GM21423 (cell line): ENCODE measurements around the gene LRRC4C.

ENCODE experiments used
- ATAC-seq: cut with Tn5 transposase; IDR thresholded peaks from one replicate; pipeline ENCODE4 v1.9.1; 2021; ENCODE audit warnings: mild to moderate bottlenecking, moderate library complexity; ENCODE audit not compliant: unreplicated experiment

The LRRC4C gene

DNA sequence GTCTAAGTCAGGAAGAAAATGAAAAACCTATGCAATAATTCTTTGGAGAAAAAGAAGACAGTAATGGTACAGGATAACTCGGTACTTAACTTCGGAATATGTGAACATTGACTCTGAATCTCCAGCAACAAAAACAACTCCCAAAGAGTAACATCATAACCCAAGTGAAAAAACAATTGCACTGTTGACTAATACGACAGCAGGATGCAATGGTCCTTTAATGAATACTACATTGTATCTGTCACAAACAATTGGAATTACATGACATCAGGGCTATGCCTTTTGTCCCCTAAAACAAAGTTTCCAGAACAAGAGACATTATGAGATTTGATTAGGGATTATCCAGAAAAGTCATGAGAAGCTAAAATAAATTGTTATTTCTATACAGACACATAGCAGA, 1065.9 kb downstream of the LRRC4C start:
- no peak for ATAC-seq

GRCh38 chr11:40391679-40392078, 1067.8 kb downstream of the LRRC4C start:
- no peak for ATAC-seq

DNA sequence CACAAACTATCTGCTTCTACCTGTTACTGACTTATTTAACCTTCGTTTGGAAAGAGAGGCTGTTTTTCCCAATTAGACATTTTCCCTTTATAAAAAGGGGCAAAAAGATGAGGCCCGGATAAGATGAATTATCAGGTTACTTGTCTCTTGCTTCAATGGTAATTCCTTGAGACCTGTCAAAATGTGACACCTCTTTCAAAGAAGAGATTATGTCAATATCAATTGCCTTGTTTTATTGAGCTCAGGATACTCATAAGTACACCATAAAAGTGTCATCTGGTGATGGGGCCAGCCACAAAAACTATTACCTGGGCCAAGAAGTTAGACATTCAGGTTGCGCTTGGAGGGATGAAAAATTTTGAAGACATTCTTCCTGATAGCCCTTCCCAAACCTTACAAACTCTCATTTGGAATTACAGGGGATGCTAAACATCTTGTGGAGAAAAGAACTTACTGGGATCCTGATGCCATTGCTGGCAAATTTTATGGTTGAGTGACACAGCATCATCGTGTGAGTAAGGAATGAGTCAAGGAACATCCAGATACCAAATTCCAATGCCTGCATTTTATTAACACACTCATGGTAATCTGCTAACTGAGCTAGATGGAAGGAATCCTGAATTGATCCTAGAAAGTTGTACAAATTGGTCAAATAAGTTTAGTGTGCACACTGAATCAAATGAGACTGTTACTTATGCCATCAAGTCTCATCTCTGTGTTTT, 1071.2 kb downstream of the LRRC4C start:
- no peak for ATAC-seq

DNA sequence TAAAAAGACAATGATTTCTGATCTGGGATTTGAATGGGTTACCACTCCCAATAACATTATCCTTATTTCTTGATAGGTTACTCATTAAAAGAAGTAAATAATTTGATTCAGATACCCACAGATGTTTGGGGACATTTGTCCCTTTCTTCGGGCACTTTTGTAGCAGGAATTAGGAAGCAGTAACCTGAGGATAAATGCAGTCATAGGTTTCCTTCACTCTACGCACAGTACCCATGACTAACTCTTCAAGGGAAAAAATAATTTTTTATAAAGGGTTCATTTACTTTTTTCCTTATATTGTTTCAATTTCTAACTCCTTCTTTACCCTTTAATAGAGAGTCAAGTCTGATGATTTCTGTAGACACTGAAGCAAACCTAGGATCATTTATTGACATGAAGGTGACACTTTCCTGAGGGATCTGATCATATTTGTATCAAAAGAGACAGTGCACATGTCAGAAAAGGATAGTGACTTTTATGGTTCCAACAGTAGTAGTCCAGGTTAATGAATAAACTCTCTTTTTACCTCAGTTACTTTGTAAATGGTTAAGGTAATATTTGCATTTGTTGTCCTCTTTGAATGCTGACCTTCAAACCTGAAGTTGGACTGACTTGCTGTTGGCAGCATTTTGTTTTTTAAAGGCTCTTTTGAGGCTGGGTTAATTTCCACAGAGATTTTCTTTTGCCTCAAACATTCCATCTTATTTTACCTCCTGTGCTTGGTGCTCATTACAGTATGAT, 1072.0 kb downstream of the LRRC4C start:
- ATAC-seq: no peak

- no peak for ATAC-seq
Observed at GRCh38 chr11:40384991-40385390, 1074.5 kb downstream of the LRRC4C start.

DNA sequence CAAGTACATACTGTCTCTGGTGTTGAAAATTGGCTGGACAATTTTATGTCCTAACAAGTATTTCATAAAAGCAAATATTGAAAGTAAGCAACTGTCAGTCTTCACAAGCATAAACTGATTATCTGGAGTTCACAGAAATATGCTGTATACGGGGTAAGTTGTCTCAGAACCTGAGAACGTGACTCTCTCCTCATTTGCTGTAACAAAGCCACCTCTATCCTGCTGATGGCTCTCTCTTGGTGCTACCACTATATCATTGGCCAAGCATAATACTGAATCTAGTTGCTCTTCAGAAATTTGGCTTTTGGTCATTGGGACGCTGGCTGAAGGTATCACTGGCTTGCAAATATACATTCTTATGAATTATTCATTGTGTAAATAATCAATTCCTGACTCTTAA, 1078.0 kb downstream of the LRRC4C start:
- no peak for ATAC-seq

GRCh38 chr11:40380835-40381234, 1078.6 kb downstream of the LRRC4C start:
- ATAC-seq: no peak

DNA sequence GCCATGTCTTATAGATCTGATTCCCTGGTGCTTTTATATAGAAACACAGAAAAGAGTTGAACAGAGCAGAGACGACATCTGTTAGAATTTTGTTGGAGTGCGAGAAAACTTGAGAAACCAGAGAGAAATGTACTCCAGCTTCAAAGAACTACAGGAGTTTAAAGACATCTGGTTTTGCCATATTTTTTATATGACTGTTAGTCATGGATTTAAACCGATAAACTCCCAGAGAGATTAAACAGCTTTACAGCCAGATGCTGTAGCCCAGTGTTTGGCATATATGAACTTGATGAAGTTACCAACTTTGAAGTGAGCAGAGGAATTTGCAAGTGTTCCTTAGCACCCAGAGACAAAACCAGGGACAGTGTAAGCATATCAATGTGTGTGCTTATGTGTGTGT, 1083.1 kb downstream of the LRRC4C start:
- ATAC-seq: no peak

GRCh38 chr11:40370821-40371616, 1088.4 kb downstream of the LRRC4C start:
- ATAC-seq: no peak

GRCh38 chr11:40360206-40360798, 1099.2 kb downstream of the LRRC4C start:
- ATAC-seq: no peak

DNA sequence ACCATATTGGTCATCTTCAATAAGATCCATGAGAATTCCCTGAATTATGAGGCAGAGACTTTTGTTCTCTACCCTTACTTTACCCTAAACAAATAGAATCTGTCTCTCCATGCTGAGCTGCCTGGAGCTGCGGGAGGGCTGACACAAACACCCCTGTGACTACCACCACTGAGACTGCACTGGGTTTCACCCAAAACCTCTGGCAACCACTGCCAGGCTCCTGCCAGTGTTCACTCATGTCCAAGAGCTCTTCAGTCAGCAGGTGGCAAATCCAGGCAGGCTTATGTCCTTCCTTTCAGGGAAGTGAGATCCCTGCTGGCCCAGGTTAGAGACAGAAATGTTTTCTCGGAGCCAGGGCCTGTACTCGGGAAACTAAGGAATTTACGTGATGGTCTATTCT, 1105.3 kb downstream of the LRRC4C start:
- ATAC-seq: no peak

DNA sequence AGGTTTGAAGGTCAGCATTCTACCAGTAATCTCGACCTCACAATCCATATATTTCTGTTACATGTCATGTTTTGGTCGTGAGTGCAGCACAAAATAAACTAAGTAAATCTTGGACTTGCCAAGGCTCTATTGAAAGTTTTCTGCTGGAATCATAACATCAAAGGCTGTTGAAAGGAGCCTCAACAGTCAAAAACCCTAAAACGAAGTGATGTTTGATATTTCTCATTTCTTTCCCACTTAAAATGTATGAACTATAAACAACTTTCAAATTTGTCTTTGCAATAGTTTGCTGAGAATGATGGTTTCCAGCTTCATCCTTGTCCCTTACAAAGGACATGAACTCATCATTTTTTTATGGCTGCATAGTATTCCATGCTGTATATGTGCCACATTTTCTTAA, 1118.5 kb downstream of the LRRC4C start:
- ATAC-seq: no peak

DNA sequence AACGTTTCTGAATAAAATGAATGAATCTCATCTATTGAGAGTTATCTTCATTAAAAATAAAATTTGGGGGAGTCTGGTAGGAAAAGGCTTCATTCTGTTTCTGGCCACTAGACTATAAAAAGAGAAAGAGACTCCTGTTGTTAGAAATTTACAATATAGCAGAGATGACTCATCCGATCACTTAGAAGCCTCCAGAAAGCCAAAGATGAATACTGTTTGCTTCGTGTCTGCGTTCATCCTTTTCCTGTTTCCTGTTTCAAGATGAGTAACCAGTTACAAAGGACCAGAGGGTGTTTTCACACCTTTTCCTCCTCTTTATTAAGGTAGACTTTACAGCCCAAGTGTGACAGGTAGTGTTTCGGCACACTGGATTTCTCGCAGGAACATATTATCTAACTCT, 1120.7 kb downstream of the LRRC4C start:
- no peak for ATAC-seq

GRCh38 chr11:40338062-40338461, 1121.4 kb downstream of the LRRC4C start:
- ATAC-seq: no peak

GRCh38 chr11:40337118-40337517, 1122.3 kb downstream of the LRRC4C start:
- no peak for ATAC-seq

GRCh38 chr11:40328890-40329614, 1130.4 kb downstream of the LRRC4C start:
- no peak for ATAC-seq

GRCh38 chr11:40323241-40323640, 1136.2 kb downstream of the LRRC4C start:
- no peak for ATAC-seq

GRCh38 chr11:40321537-40321936, 1137.9 kb downstream of the LRRC4C start:
- ATAC-seq: no peak

- no peak for ATAC-seq
Observed at GRCh38 chr11:40316171-40316570, 1143.3 kb downstream of the LRRC4C start.

- ATAC-seq: no peak
Observed at GRCh38 chr11:40315122-40315521, 1144.3 kb downstream of the LRRC4C start.

DNA sequence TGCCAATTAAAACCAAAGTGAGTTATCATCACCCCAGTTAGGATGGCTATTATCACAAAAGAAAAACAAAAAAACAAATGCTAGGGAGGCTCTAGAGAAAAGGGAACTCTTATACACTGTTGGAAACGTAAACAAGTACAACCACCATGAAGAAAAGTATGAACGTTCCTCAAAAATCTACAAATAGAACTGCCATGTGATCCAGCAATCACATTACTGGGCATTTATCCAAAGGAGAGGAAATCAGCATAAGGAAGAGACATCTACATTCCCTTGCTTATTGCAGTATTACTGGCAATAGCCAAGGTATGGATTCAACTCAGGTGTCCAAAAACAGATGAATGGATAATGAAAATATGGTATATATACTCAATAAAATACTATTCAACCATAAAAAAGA, 1145.1 kb downstream of the LRRC4C start:
- no peak for ATAC-seq
